K562 (cell line): Measurements from ENCODE around the gene CDCP2. TPM values are rescaled to one million over a fixed set of nuclear protein-coding genes. Genes with fewer than 3 reads are reported as not detected.
A peak's percentile ranks its signal among the peaks of the same experiment; 100 is the strongest.

Source experiments
- ATAC-seq: fragments of 200-7000 bp; cut with Tn5 transposase; 3 replicates; pipeline ENCODE4 v1.9.1; 2020; ENCODE audit warnings: moderate library complexity
- BruUV-seq: library from RNA; stranded (reverse); fragments of 400-500 nt; replicated peaks from 2 replicates; lab custom pipeline; 2021; lab: Mats Ljungman, UMichigan
- CTCF ChIA-PET: fragments of 300-600 bp; formaldehyde crosslinking; extraction: SDS; loops from one replicate; lab custom pipeline; 2021; ENCODE audit warnings: low intra/inter-chr PET ratio; lab: Yijun Ruan, JAX
- POLR2A ChIA-PET: fragments of 300-600, 350-650 bp; sonication (Branson Sonifier 250); formaldehyde crosslinking; extraction: SDS; loops from one replicate; lab custom pipeline; 2021; ENCODE audit warnings: antibody characterized with exemption, inconsistent platforms; lab: Yijun Ruan, JAX
- DNase-seq, 4 experiments: peaks; one replicate each; pipeline versions ENCODE4 v3.0.0 to v3.0.0-alpha.2; 2011 to 2018; ENCODE audit warnings: low spot score in 3 of 4, mixed read lengths in 3 of 4; ENCODE audit errors: extremely low read depth in 1 of 4
- FAIRE-seq: peaks from 2 replicates; lab custom pipeline; 2011; peaks lifted over from hg19 to GRCh38; lab: Jason Lieb, UNC
- H2AFZ ChIP-seq: 2 replicates; pipeline ENCODE4 v1.6.0; 2011; ENCODE audit warnings: low read depth, low read length, control low read depth, inconsistent platforms
- H3K27ac ChIP-seq: fragments of 200-600 bp; 3 replicates; pipeline ENCODE4 v1.8.0; 2011; ENCODE audit warnings: low read depth, mild to moderate bottlenecking, control low read depth, inconsistent platforms, low read length, moderate library complexity, mixed read lengths; ENCODE audit errors: extremely low read depth
- H3K27me3 ChIP-seq, 2 experiments: fragments of 300-600 bp in 1 of 2; 2 replicates in 1 of 2; 3 replicates in 1 of 2; pipeline versions ENCODE4 v1.6.0 to v1.8.0; 2011; ENCODE audit warnings: inconsistent platforms in 2 of 2, low read length in 2 of 2, mild to moderate bottlenecking in 1 of 2, mixed read lengths in 1 of 2, moderate library complexity in 1 of 2; ENCODE audit not compliant: control insufficient read depth in 2 of 2, insufficient read depth in 2 of 2
- H3K36me3 ChIP-seq: fragments of 300-600 bp; 3 replicates; pipeline ENCODE4 v1.8.0; 2011; ENCODE audit warnings: mild to moderate bottlenecking, low read length, inconsistent platforms; ENCODE audit not compliant: control insufficient read depth, insufficient read depth
- H3K4me1 ChIP-seq, 2 experiments: fragments of 200-600 bp in 1 of 2; replicated peaks in 1 of 2; 2 replicates in 1 of 2; 3 replicates in 1 of 2; pipeline versions ENCODE4 v1.5.1 to v1.8.0; 2011; ENCODE audit warnings: inconsistent platforms in 2 of 2, low read length in 2 of 2, mild to moderate bottlenecking in 1 of 2, mixed read lengths in 1 of 2, moderate library complexity in 1 of 2; ENCODE audit not compliant: control insufficient read depth in 2 of 2, insufficient read depth in 2 of 2
- H3K4me2 ChIP-seq: 2 replicates; pipeline ENCODE4 v1.6.1; 2011; ENCODE audit warnings: low read length, control low read depth, inconsistent platforms, mixed read lengths; ENCODE audit not compliant: insufficient read depth
- H3K4me3 ChIP-seq: fragments of 200-600 bp; sonication (generic), shearing (Covaris generic); 2 replicates; pipeline ENCODE4 v1.5.1; 2016; ENCODE audit warnings: control low read depth, inconsistent platforms
- H3K79me2 ChIP-seq: fragments of 200-600 bp; 3 replicates; pipeline ENCODE4 v1.8.0; 2011; ENCODE audit warnings: low read length, inconsistent platforms; ENCODE audit not compliant: control insufficient read depth, insufficient read depth
- H3K9ac ChIP-seq, 2 experiments: 2 replicates each; pipeline versions ENCODE4 v1.6.0 to v1.6.1; 2011; ENCODE audit warnings: low read depth in 2 of 2, low read length in 2 of 2, control low read depth in 1 of 2, inconsistent platforms in 1 of 2, mild to moderate bottlenecking in 1 of 2, mixed read lengths in 1 of 2; ENCODE audit not compliant: insufficient read depth in 1 of 2
- H3K9me1 ChIP-seq: one replicate; pipeline ENCODE4 v1.6.0; 2011; ENCODE audit warnings: inconsistent platforms, mild to moderate bottlenecking, low read length, moderate library complexity; ENCODE audit not compliant: control insufficient read depth, insufficient read depth
- H3K9me3 ChIP-seq: replicated peaks from 2 replicates; pipeline ENCODE4 v1.5.1; 2011; ENCODE audit warnings: low read depth, low read length, inconsistent platforms; ENCODE audit not compliant: control insufficient read depth, insufficient read depth
- H4K20me1 ChIP-seq: replicated peaks from 2 replicates; pipeline ENCODE4 v1.6.1; 2011; ENCODE audit warnings: low read length, inconsistent platforms, mixed read lengths; ENCODE audit not compliant: control insufficient read depth, insufficient read depth
- CEBPG ChIP-seq, 3 experiments: fragments of 200-800 bp in 1 of 3; sonication (Bioruptor generic) in 1 of 3; sonication (generic) in 1 of 3; formaldehyde crosslinking in 1 of 3; IDR thresholded peaks in 2 of 3; conservative IDR thresholded peaks in 1 of 3; 2 replicates each; pipeline versions ENCODE4 v1.6.1 to v1.8.0; 2016 to 2022; ENCODE audit warnings: missing compliant biosample characterization in 2 of 3, missing genetic modification characterization in 2 of 3, mild to moderate bottlenecking in 1 of 3, missing genetic modification reagents in 1 of 3
- GTF2F1 ChIP-seq: IDR thresholded peaks from 2 replicates; pipeline ENCODE4 v1.6.1; 2011; ENCODE audit warnings: low read depth, low read length, improper control_type of control experiment
- WGBS: fragments of 100-300 bp; shearing (Covaris generic); methylation state at CpG from one replicate; pipeline ENCODE4 v1.1.6; 2016; ENCODE audit warnings: low coverage, mixed read lengths; ENCODE audit not compliant: insufficient coverage; ENCODE audit errors: missing lambda C conversion rate; 5-methylcytosine and 5-hydroxymethylcytosine counted together
- in situ Hi-C: fragments of 300-500 bp; cut with MboI; formaldehyde crosslinking; loops from 4 replicates; pipeline ENCODE4 v1.15.0; 2018; ENCODE audit warnings: inconsistent platforms, mixed read lengths
- intact Hi-C: fragments of 100-400 bp; cut with micrococcal nuclease; formaldehyde crosslinking; loops from 2 replicates; pipeline ENCODE4 v1.14.2; 2022
- polyA plus RNA-seq, 8 experiments: library from polyadenylated mRNA; depleted of rRNA in 4 of 8; stranded (reverse) in 5 of 8; unstranded in 3 of 8; fragments of >200 nt; fragmentation: Nextera tagmentation in 2 of 8; fragmentation: Illumina TruSeq in 1 of 8; extraction: Ambion mirVana in 2 of 8; extraction: Trizol in 1 of 8; gene quantifications; 2 replicates each; pipeline versions ENCODE4 v1.2.1 to v1.2.3, GENCODE V29; 2011 to 2014; ENCODE audit warnings: inconsistent platforms in 1 of 8, missing spikeins in 1 of 8
- total RNA-seq, 7 experiments: library from RNA; depleted of rRNA in 6 of 7; stranded (reverse); fragments of >200 nt in 6 of 7; fragmentation: Illumina TruSeq in 2 of 7; extraction: Trizol in 2 of 7; gene quantifications; 2 replicates each; pipeline versions ENCODE4 v1.2.1 to v1.2.3, GENCODE V29; 2011 to 2021; ENCODE audit warnings: low replicate concordance in 1 of 7
- TF ChIP-seq, protein P1 (sequence below): sonication (generic); formaldehyde crosslinking; IDR thresholded peaks from 2 replicates; pipeline ENCODE4 v1.8.1; 2023; ENCODE audit warnings: mild to moderate bottlenecking, missing genetic modification reagents

CDCP2 gene
- total and polyA plus RNA-seq, 9 of the 15 experiments (the other 6 are each of a cell fraction or from before 2014, with no cell fraction given), result not detected

GRCh38 chr1:54165146-54165545 lies 12.3 kb upstream of the CDCP2 start:
- Histone ChIP-seq H3K36me3 (no peaks in the 10 kb centered on the region), H3K79me2 (no peaks in the 10 kb centered on the region), H3K9me3 (no peaks in the 10 kb centered on the region), H3K9ac (no peak overlapping the region), H3K9me1 (no peaks in the 10 kb centered on the region), H4K20me1 (no peaks in the 10 kb centered on the region)
- ATAC-seq (0 out of 3 replicates have a peak, but pooled peaks have one; percentile 6), DNase-seq (no peak)
- intact Hi-C loops, result loop anchor here (5.0 kb wide), 1 partner anchor 43 kb away; no protein-coding TSS in a partner anchor
- peak; percentile 56; the same call in 1 of the 2 replicates for TF ChIP-seq CEBPG (CRISPR knock-in tag; IDR thresholded peaks at IDR 0.05)
- no peak for TF ChIP-seq CEBPG (tag; conservative IDR thresholded peaks at IDR 0.05 in 1 of 2, IDR thresholded peaks at IDR 0.05 in 1 of 2)
- no peak for TF ChIP-seq GTF2F1
- TF ChIP-seq, protein P1, sequence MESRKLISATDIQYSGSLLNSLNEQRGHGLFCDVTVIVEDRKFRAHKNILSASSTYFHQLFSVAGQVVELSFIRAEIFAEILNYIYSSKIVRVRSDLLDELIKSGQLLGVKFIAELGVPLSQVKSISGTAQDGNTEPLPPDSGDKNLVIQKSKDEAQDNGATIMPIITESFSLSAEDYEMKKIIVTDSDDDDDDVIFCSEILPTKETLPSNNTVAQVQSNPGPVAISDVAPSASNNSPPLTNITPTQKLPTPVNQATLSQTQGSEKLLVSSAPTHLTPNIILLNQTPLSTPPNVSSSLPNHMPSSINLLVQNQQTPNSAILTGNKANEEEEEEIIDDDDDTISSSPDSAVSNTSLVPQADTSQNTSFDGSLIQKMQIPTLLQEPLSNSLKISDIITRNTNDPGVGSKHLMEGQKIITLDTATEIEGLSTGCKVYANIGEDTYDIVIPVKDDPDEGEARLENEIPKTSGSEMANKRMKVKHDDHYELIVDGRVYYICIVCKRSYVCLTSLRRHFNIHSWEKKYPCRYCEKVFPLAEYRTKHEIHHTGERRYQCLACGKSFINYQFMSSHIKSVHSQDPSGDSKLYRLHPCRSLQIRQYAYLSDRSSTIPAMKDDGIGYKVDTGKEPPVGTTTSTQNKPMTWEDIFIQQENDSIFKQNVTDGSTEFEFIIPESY, result peak; percentile 39; the same call in 1 of the 2 replicates
- TF ChIP-seq, all 486 proteins: peak for 2
- H3K4me2 ChIP-seq, result no peak overlapping the region
- in situ Hi-C loops, result no loop called here
- H3K27me3 ChIP-seq, result no peaks in the 10 kb centered on the region
- no peak overlapping the region for H3K4me3 ChIP-seq
- FAIRE-seq, result no peak
- POLR2A ChIA-PET, result interaction anchor here (0.6 to 0.8 kb wide), 3 partner anchors 16 to 100 kb away, joined by 3 to 4 read pairs (median 3); no protein-coding TSS in a partner anchor
- no TSS peak for BruUV-seq
- H3K4me1 ChIP-seq, result peaks cover 14 to 20% of the 10 kb centered on the region in 2 experiments; a peak in 4 of 5 replicates
- WGBS, result 84% methylated on average over 15 of the region's 15 CpGs
- no peak overlapping the region for H2AFZ ChIP-seq
- no peak overlapping the region for H3K27ac ChIP-seq
- CTCF ChIA-PET, result no interaction called here
